Retinal pigment epithelial cell (primary cell): ENCODE data around the gene GAK.

Source experiments
- DNase-seq: peaks from one replicate; pipeline ENCODE4 v3.0.0-alpha.2; 2010; ENCODE audit warnings: low read depth
- H3K4me3 ChIP-seq: 2 replicates; pipeline ENCODE4 v1.5.1; 2011; ENCODE audit warnings: mild to moderate bottlenecking, low read length, control low read depth, moderate library complexity
- CTCF ChIP-seq: conservative IDR thresholded peaks from 2 replicates; pipeline ENCODE4 v1.5.1; 2011; ENCODE audit warnings: low read depth, low read length, control low read depth, inconsistent platforms

The GAK gene

DNA sequence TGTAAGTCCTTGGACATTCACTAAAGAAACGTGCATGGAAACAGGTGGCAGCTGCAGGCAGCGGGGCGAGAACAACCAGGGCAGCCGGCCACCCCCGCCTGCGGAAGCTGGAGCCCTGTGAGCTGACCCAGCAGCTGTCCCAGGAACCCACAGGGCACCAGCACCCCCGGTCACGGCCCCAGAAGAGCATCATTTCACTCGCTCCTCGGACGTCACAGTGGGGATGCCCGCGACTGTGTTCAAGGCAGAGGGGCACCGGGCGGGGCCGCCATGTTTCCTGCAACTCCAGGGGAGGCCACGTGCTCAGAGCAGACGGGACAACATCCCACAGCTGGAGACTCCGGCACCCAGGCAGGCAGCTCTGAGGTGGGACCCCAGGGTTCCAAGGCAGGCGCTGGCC is 61.2 kb downstream of the GAK start:
- no peak for DNase-seq
- H3K4me3 ChIP-seq = no peak overlapping the region
- TF ChIP-seq CTCF = no peak

DNA sequence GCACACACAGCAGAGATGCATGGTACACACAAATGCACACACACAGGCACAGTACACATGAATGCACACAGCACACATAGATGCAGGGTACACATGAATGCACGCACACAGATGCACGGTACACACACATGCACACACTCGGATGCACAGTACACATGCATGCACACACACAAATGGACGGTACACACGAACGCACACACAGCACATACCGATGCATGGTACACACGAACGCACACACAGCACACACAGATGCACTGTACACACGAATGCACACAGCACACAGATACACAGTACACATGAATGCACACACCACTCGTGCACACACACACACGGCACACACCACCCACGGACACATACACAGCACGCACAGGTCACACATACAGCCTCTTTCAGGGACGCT is 62.3 kb downstream of the GAK start:
- no peak for TF ChIP-seq CTCF
- no peak for DNase-seq
- no peak overlapping the region for H3K4me3 ChIP-seq

GRCh38 chr4:868421-868820 is 63.7 kb downstream of the GAK start:
- no peak for TF ChIP-seq CTCF
- H3K4me3 ChIP-seq = no peak overlapping the region
- DNase-seq = no peak

GRCh38 chr4:867526-868250 is 64.4 kb downstream of the GAK start:
- TF ChIP-seq CTCF = no peak
- DNase-seq = no peak
- H3K4me3 ChIP-seq = no peak overlapping the region

DNA sequence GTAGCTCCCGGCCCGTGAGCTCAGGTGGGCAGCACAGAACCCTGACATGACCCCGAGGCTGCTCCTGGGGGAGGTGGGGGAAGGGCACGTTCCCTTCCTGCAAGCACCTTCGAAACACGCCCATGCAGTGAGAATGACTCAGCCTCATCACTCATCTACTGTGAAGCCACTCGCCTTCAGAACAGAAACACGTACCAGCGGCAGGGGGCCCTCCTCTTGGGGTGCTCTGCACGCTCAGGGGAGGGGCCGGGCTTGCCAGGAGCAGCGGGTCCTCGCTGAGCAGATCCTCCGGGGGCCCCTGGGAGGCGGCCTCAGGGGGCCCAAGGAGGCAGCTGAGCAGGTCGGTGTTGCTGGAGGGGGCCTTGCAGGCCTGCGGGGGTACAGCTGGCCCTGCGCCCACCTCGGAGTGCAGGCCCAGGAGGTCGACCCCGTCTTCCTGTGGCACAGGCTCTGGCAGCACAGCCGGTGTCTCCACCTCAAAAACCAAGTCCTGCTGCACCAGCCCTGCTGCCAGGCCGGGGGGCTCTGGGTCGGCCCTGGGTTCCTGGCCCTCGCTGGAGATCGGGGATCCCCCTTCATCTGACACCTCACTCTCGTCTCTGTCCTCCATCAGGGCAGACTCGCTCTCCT is 65.2 kb downstream of the GAK start:
- TF ChIP-seq CTCF = no peak
- no peak for DNase-seq
- H3K4me3 ChIP-seq = no peak overlapping the region

DNA sequence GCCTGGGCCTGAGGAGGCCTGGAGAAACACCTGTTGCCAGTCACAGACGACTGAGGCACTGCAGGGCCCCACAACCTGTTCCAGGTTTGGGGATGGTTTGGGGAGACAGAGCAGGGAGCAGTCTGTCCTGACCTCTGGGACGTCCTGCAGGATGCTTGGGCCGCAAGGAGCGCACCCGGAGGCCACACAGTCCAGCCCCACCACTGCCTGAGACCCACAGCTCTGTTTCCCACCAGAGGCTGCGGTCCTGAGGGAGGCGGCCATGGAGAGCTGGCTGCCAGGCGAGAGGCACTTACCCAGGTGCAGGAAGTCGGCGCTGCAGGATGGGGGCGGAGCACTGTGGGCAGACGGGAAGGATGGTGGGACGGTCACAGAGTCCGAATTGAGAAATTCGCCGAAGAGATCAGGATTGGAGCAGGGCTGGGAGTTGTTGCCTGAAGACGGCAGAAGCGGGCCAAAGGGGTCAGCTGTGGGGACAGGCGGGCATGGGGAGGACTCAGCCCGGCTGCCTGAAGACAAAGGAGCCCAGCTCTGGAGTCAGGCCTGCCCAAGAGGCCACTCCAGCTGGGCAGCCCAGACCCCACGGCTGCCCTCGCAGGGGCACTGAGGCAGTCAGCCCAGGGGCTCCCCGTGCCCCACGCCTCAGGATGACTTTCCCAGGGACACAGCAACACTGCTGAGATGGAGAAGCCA is 65.9 kb downstream of the GAK start:
- DNase-seq = no peak
- H3K4me3 ChIP-seq = no peak overlapping the region
- TF ChIP-seq CTCF = no peak
